Stomach (tissue), 9 donors: ENCODE results near the gene CDC27. TPM values are rescaled to one million over a fixed set of nuclear protein-coding genes. Genes with fewer than 3 reads are reported as not detected.

Experiments
- DNase-seq, 2 donors: peaks; one replicate each; pipeline versions ENCODE4 v3.0.0 to v3.0.0-alpha.2; 2013 to 2019
- H3K27ac ChIP-seq, 5 donors: fragments of 200-600 bp in 4 of 5; sonication (generic) in 4 of 5; one replicate each; pipeline ENCODE4 v1.5.1; 2013 to 2019; ENCODE audit warnings: mild to moderate bottlenecking in 1 of 5, moderate library complexity in 1 of 5
- H3K27me3 ChIP-seq, 3 donors: fragments of 200-600 bp; sonication (generic); one replicate each; pipeline ENCODE4 v1.5.1; 2017 to 2019; ENCODE audit warnings: mixed run types in 1 of 3
- H3K36me3 ChIP-seq, 4 donors: fragments of 200-600 bp; sonication (generic); 1 replicate in 3 of 4; 2 replicates in 1 of 4; pipeline ENCODE4 v1.5.1; 2016 to 2019
- H3K4me1 ChIP-seq, 4 donors: fragments of 200-600 bp; sonication (generic); one replicate each; pipeline ENCODE4 v1.5.1; 2016 to 2019
- H3K4me3 ChIP-seq, 4 donors: fragments of 200-600 bp; sonication (generic) in 3 of 4; one replicate each; pipeline ENCODE4 v1.5.1; 2016 to 2019; ENCODE audit warnings: mild to moderate bottlenecking in 1 of 4
- H3K9me3 ChIP-seq, 4 donors: fragments of 200-600 bp; sonication (generic); one replicate each; pipeline ENCODE4 v1.5.1; 2016 to 2019
- CTCF ChIP-seq, 7 experiments: fragments of 450-650 bp in 4 of 7; fragments of 200-600 bp in 3 of 7; sonication (generic) in 3 of 7; IDR thresholded peaks; one replicate each; pipeline ENCODE4 v1.5.1; 2016 to 2019; ENCODE audit warnings: antibody characterized with exemption in 7 of 7, control low read depth in 2 of 7, mild to moderate bottlenecking in 1 of 7
- EP300 ChIP-seq: sonication (generic); formaldehyde crosslinking; IDR thresholded peaks from one replicate; pipeline ENCODE4 v1.6.1; 2017; ENCODE audit warnings: antibody characterized with exemption
- POLR2A ChIP-seq, 4 donors: fragments of 450-650 bp; IDR thresholded peaks; one replicate each; pipeline ENCODE4 v1.6.1; 2016; ENCODE audit warnings: antibody characterized with exemption in 4 of 4, control low read depth in 2 of 4, mild to moderate bottlenecking in 1 of 4, moderate library complexity in 1 of 4
- POLR2AphosphoS5 ChIP-seq, 3 donors: sonication (generic); formaldehyde crosslinking; IDR thresholded peaks; one replicate each; pipeline ENCODE4 v1.6.1; 2016; ENCODE audit warnings: antibody characterized with exemption in 3 of 3
- WGBS, 5 donors: extraction: QIAGEN DNeasy Blood & Tissue Kit in 3 of 5; methylation state at CpG; one replicate each; pipeline versions ENCODE4 v1.1.5 to v1.1.7; 2013 to 2018; 5-methylcytosine and 5-hydroxymethylcytosine counted together
- intact Hi-C: fragments of 100-400 bp; cut with DNase I; formaldehyde crosslinking; loops from one replicate; pipeline ENCODE4 v1.15.1; 2023; ENCODE audit warnings: low total_unique reads
- polyA plus RNA-seq, 3 donors: library from polyadenylated mRNA; stranded (reverse); fragments of 200-250 nt; gene quantifications; one replicate each; pipeline ENCODE4 v1.2.3, GENCODE V29; 2013
- total RNA-seq, 5 donors: library from RNA; depleted of rRNA; stranded (reverse); fragments of >200 nt; gene quantifications; one replicate each; pipeline versions ENCODE4 v1.1.0 to v1.2.3, GENCODE V29; 2014 to 2016
- donor health status: healthy with polysubstance abuse.
- donor health status: Bipolar disorder and iron deficiency.
- donor health status: healthy.

Gene CDC27
- total and polyA plus RNA-seq, 8 donors: 3.2 to 104 (median 17.1) TPM

GRCh38 chr17:47235506-47235905 is 46.4 kb upstream of the CDC27 start:
- DNase-seq: no peak
- WGBS, 5 donors: 58 to 80% (median 62%) methylated on average over 3 of the region's 3 CpGs
- Histone ChIP-seq H3K4me1 (peaks cover 6 to 20% (median 13%) of the 10 kb centered on the region in 4 donors), H3K36me3 (no peaks in the 10 kb centered on the region), H3K4me3 (no peak overlapping the region), H3K27ac (no peak overlapping the region), H3K9me3 (peaks cover 0 to 8% (median 0%) of the 10 kb centered on the region in 4 donors), H3K27me3 (no peaks in the 10 kb centered on the region)
- TF ChIP-seq POLR2A (IDR thresholded peaks at IDR 0.05) (no peak), POLR2AphosphoS5 (IDR thresholded peaks at IDR 0.05) (no peak), EP300 (no peak), CTCF (IDR thresholded peaks at IDR 0.05) (no peak)
- intact Hi-C loops: loop anchor here (5.0 kb wide), 1 partner anchor 77 kb away; no protein-coding TSS in a partner anchor

- intact Hi-C loops: no loop called here
- TF ChIP-seq CTCF (IDR thresholded peaks at IDR 0.05) (no peak), POLR2A (IDR thresholded peaks at IDR 0.05) (no peak), POLR2AphosphoS5 (IDR thresholded peaks at IDR 0.05) (no peak), EP300 (no peak)
- 82 to 91% (median 86%) methylated on average over 2 of the region's 2 CpGs for WGBS, 5 donors
- H3K4me3 ChIP-seq: no peak overlapping the region
- H3K27ac ChIP-seq: no peak overlapping the region
- no peaks in the 10 kb centered on the region for H3K27me3 ChIP-seq
- peaks cover 0 to 8% (median 0%) of the 10 kb centered on the region in 4 donors for H3K9me3 ChIP-seq
- no peaks in the 10 kb centered on the region for H3K36me3 ChIP-seq
- H3K4me1 ChIP-seq: peaks cover 0 to 17% (median 11%) of the 10 kb centered on the region in 4 donors
- no peak for DNase-seq
Observed at GRCh38 chr17:47232465-47232864, 43.4 kb upstream of the CDC27 start.

GRCh38 chr17:47231866-47232265 is 42.8 kb upstream of the CDC27 start:
- H3K27me3 ChIP-seq: no peaks in the 10 kb centered on the region
- peaks cover 0 to 17% (median 11%) of the 10 kb centered on the region in 4 donors for H3K4me1 ChIP-seq
- peaks cover 0 to 2% (median 0%) of the 10 kb centered on the region in 4 donors for H3K9me3 ChIP-seq
- no peaks in the 10 kb centered on the region for H3K36me3 ChIP-seq
- intact Hi-C loops: no loop called here
- TF ChIP-seq EP300 (no peak), CTCF (IDR thresholded peaks at IDR 0.05) (no peak), POLR2AphosphoS5 (IDR thresholded peaks at IDR 0.05) (no peak), POLR2A (IDR thresholded peaks at IDR 0.05) (no peak)
- 86 to 91% (median 90%) methylated on average over 3 of the region's 3 CpGs for WGBS, 5 donors
- no peak overlapping the region for H3K27ac ChIP-seq
- H3K4me3 ChIP-seq: no peak overlapping the region
- DNase-seq: no peak

GRCh38 chr17:47231334-47231733 is 42.2 kb upstream of the CDC27 start:
- Histone ChIP-seq H3K36me3 (no peaks in the 10 kb centered on the region), H3K4me3 (no peak overlapping the region), H3K27me3 (no peaks in the 10 kb centered on the region), H3K4me1 (peaks cover 1 to 23% (median 13%) of the 10 kb centered on the region in 4 donors), H3K9me3 (no peaks in the 10 kb centered on the region), H3K27ac (no peak overlapping the region)
- WGBS, 5 donors: 58 to 85% (median 72%) methylated on average over 3 of the region's 3 CpGs
- no peak for TF ChIP-seq POLR2A (IDR thresholded peaks at IDR 0.05)
- no peak for TF ChIP-seq CTCF (IDR thresholded peaks at IDR 0.05)
- no peak for TF ChIP-seq POLR2AphosphoS5 (IDR thresholded peaks at IDR 0.05)
- TF ChIP-seq EP300: no peak
- DNase-seq: no peak
- intact Hi-C loops: no loop called here
